H1 (cell line): ENCODE data around the gene CCS. TPM values are rescaled to one million over a fixed set of nuclear protein-coding genes. Genes with fewer than 3 reads are reported as not detected.

Experiments
- CTCF ChIA-PET: fragments of 300-600 bp; sonication (Branson Sonifier 250); formaldehyde crosslinking; loops from one replicate; lab custom pipeline; 2021; ENCODE audit not compliant: partially characterized antibody; lab: Charles Lee
- POLR2A ChIA-PET: fragments of 300-600 bp; sonication (Branson Sonifier 250); formaldehyde crosslinking; loops from one replicate; lab custom pipeline; 2021; ENCODE audit warnings: inconsistent platforms; ENCODE audit not compliant: partially characterized antibody; lab: Charles Lee
- DNase-seq, 2 experiments: peaks; one replicate each; pipeline versions ENCODE4 v3.0.0 to v3.0.0-alpha.2; 2010 to 2022; ENCODE audit warnings: low spot score in 2 of 2, low read depth in 1 of 2, mixed read lengths in 1 of 2
- FAIRE-seq: peaks from 2 replicates; lab custom pipeline; 2011; peaks lifted over from hg19 to GRCh38; lab: Jason Lieb, UNC
- H2AFZ ChIP-seq: 2 replicates; pipeline ENCODE4 v1.8.1; 2012; ENCODE audit warnings: low read length, inconsistent platforms
- H2AK5ac ChIP-seq: 2 replicates; pipeline ENCODE4 v1.6.1; 2013; ENCODE audit warnings: low read depth, low read length
- H2BK120ac ChIP-seq: replicated peaks from 2 replicates; pipeline ENCODE3; 2013; ENCODE audit warnings: low read depth, low read length, inconsistent platforms
- H2BK12ac ChIP-seq: 2 replicates; pipeline ENCODE4 v1.6.1; 2013; ENCODE audit warnings: low read depth, low read length
- H2BK15ac ChIP-seq: 2 replicates; pipeline ENCODE4 v1.6.1; 2013; ENCODE audit warnings: low read length
- H2BK20ac ChIP-seq: 2 replicates; pipeline ENCODE4 v1.6.1; 2013; ENCODE audit warnings: low read length
- H2BK5ac ChIP-seq: 2 replicates; pipeline ENCODE4 v1.6.1; 2013; ENCODE audit warnings: low read depth, low read length
- H3K14ac ChIP-seq: 2 replicates; pipeline ENCODE4 v1.6.1; 2013; ENCODE audit warnings: inconsistent platforms; ENCODE audit not compliant: insufficient read length
- H3K18ac ChIP-seq: 2 replicates; pipeline ENCODE4 v1.6.1; 2013; ENCODE audit warnings: low read length; ENCODE audit errors: extremely low read depth
- H3K23ac ChIP-seq: 2 replicates; pipeline ENCODE4 v1.6.1; 2013; ENCODE audit warnings: inconsistent platforms; ENCODE audit not compliant: insufficient read length
- H3K23me2 ChIP-seq: 2 replicates; pipeline ENCODE4 v1.6.1; 2013; ENCODE audit warnings: low read depth, low read length
- H3K27ac ChIP-seq: 2 replicates; pipeline ENCODE4 v1.6.1; 2011; ENCODE audit warnings: low read depth, low read length, inconsistent platforms
- H3K27me3 ChIP-seq, 4 experiments: replicated peaks in 1 of 4; 1 replicate in 1 of 4; 2 replicates in 3 of 4; pipeline versions ENCODE4 v1.6.1 to v1.8.1; 2011 to 2013; ENCODE audit warnings: low read length in 3 of 4, mild to moderate bottlenecking in 3 of 4, inconsistent platforms in 2 of 4, mixed read lengths in 2 of 4, moderate library complexity in 1 of 4; ENCODE audit not compliant: control insufficient read depth in 3 of 4, insufficient read depth in 3 of 4; ENCODE audit errors: extremely low read depth in 1 of 4
- H3K36me3 ChIP-seq, 4 experiments: 2 replicates each; pipeline versions ENCODE4 v1.6.1 to v1.8.1; 2011 to 2013; ENCODE audit warnings: mild to moderate bottlenecking in 4 of 4, low read length in 3 of 4, moderate library complexity in 2 of 4, control low read depth in 1 of 4, inconsistent platforms in 1 of 4; ENCODE audit not compliant: insufficient read depth in 4 of 4, control insufficient read depth in 2 of 4
- H3K4ac ChIP-seq: replicated peaks from 2 replicates; pipeline ENCODE3; 2013; ENCODE audit warnings: low read length, low read depth, mixed read lengths, inconsistent platforms; ENCODE audit not compliant: insufficient read length
- H3K4me1 ChIP-seq, 4 experiments: replicated peaks in 1 of 4; 1 replicate in 1 of 4; 2 replicates in 3 of 4; pipeline versions ENCODE4 v1.6.1 to v1.8.1; 2011 to 2013; ENCODE audit warnings: low read length in 3 of 4, inconsistent platforms in 2 of 4, mixed read lengths in 1 of 4; ENCODE audit not compliant: insufficient read depth in 4 of 4, control insufficient read depth in 3 of 4
- H3K4me2 ChIP-seq, 2 experiments: 2 replicates each; pipeline versions ENCODE4 v1.6.1 to v1.8.1; 2011 to 2013; ENCODE audit warnings: low read depth in 2 of 2, low read length in 2 of 2, control low read depth in 1 of 2, inconsistent platforms in 1 of 2, mild to moderate bottlenecking in 1 of 2; ENCODE audit not compliant: insufficient read depth in 1 of 2
- H3K4me3 ChIP-seq, 4 experiments: fragments of 200-600, 300-600 bp in 1 of 4; sonication (generic), shearing (Covaris generic), sonication (Bioruptor Twin) in 1 of 4; 2 replicates each; pipeline versions ENCODE4 v1.5.1 to v1.8.1; 2011 to 2016; ENCODE audit warnings: low read length in 4 of 4, low read depth in 3 of 4, control low read depth in 2 of 4, inconsistent platforms in 2 of 4, mild to moderate bottlenecking in 2 of 4, mixed read lengths in 1 of 4, moderate library complexity in 1 of 4; ENCODE audit not compliant: insufficient read depth in 2 of 4; ENCODE audit errors: extremely low read depth in 1 of 4
- H3K56ac ChIP-seq: replicated peaks from 2 replicates; pipeline ENCODE3; 2013; ENCODE audit warnings: low read depth, mild to moderate bottlenecking, mixed read lengths, low read length, inconsistent platforms; ENCODE audit not compliant: insufficient read length
- H3K79me1 ChIP-seq: 2 replicates; pipeline ENCODE4 v1.6.1; 2013; ENCODE audit warnings: low read depth, low read length, control low read depth
- H3K79me2 ChIP-seq, 2 experiments: 2 replicates each; pipeline versions ENCODE4 v1.6.1 to v1.8.1; 2012 to 2013; ENCODE audit warnings: low read length in 2 of 2, mild to moderate bottlenecking in 2 of 2, inconsistent platforms in 1 of 2; ENCODE audit not compliant: insufficient read depth in 2 of 2, control insufficient read depth in 1 of 2
- H3K9ac ChIP-seq, 4 experiments: replicated peaks in 1 of 4; 1 replicate in 1 of 4; 2 replicates in 3 of 4; pipeline versions ENCODE4 v1.6.1 to v1.8.1; 2011 to 2013; ENCODE audit warnings: low read depth in 3 of 4, low read length in 3 of 4, control low read depth in 2 of 4, mild to moderate bottlenecking in 2 of 4, moderate library complexity in 2 of 4, inconsistent platforms in 1 of 4; ENCODE audit errors: extremely low read depth in 1 of 4
- H3K9me3 ChIP-seq, 2 experiments: 2 replicates each; pipeline versions ENCODE4 v1.6.1 to v1.8.1; 2012 to 2013; ENCODE audit warnings: mild to moderate bottlenecking in 2 of 2, moderate library complexity in 2 of 2, control low read depth in 1 of 2, inconsistent platforms in 1 of 2, low read depth in 1 of 2, low read length in 1 of 2, mixed read lengths in 1 of 2; ENCODE audit not compliant: insufficient read depth in 2 of 2
- H4K20me1 ChIP-seq, 2 experiments: replicated peaks in 1 of 2; 2 replicates each; pipeline versions ENCODE3 to v1.8.1; 2011 to 2013; ENCODE audit warnings: inconsistent platforms in 2 of 2, low read length in 2 of 2, mild to moderate bottlenecking in 1 of 2; ENCODE audit not compliant: insufficient read depth in 2 of 2, control insufficient read depth in 1 of 2
- H4K5ac ChIP-seq: 2 replicates; pipeline ENCODE4 v1.6.1; 2013; ENCODE audit warnings: low read length, low read depth, mixed read lengths, inconsistent platforms; ENCODE audit not compliant: insufficient read length
- H4K8ac ChIP-seq: 2 replicates; pipeline ENCODE4 v1.8.0; 2013; ENCODE audit warnings: mild to moderate bottlenecking, moderate library complexity, low read length, inconsistent platforms; ENCODE audit not compliant: insufficient read depth; ENCODE audit errors: extremely low read depth
- H4K91ac ChIP-seq: replicated peaks from 2 replicates; pipeline ENCODE3; 2013; ENCODE audit warnings: low read length, mixed read lengths, inconsistent platforms; ENCODE audit not compliant: insufficient read length
- MAFK ChIP-seq: IDR thresholded peaks from 2 replicates; pipeline ENCODE4 v1.6.1; 2012; ENCODE audit warnings: low read depth, mild to moderate bottlenecking, improper control_type of control experiment, low read length
- POLR2A ChIP-seq, 2 experiments: IDR thresholded peaks; 1 replicate in 1 of 2; 2 replicates in 1 of 2; pipeline ENCODE4 v1.6.1; 2011; ENCODE audit warnings: low read depth in 2 of 2, low read length in 2 of 2, mild to moderate bottlenecking in 2 of 2; ENCODE audit errors: control extremely low read depth in 1 of 2
- POLR2AphosphoS5 ChIP-seq: IDR thresholded peaks from 2 replicates; pipeline ENCODE4 v1.6.1; 2011; ENCODE audit warnings: low read depth, low read length
- WGBS, 2 experiments: shearing (Covaris generic) in 1 of 2; methylation state at CpG; one replicate each; pipeline versions ENCODE4 v1.1.6 to v1.1.7; 2013 to 2015; ENCODE audit warnings: low lambda C conversion rate in 2 of 2, mixed read lengths in 2 of 2, inconsistent platforms in 1 of 2, low coverage in 1 of 2, missing lambda C conversion rate in 1 of 2; ENCODE audit not compliant: insufficient replicate concordance in 2 of 2, insufficient coverage in 1 of 2, insufficient read length in 1 of 2; ENCODE audit errors: extremely low coverage in 1 of 2, missing lambda C conversion rate in 1 of 2; 5-methylcytosine and 5-hydroxymethylcytosine counted together
- polyA plus RNA-seq, 7 experiments: library from polyadenylated mRNA; depleted of rRNA in 3 of 7; stranded (reverse) in 5 of 7; unstranded in 2 of 7; fragments of >200 nt in 5 of 7; fragments of 200-250 nt in 2 of 7; gene quantifications; 1 replicate in 5 of 7; 2 replicates in 1 of 7; 4 replicates in 1 of 7; pipeline versions ENCODE4 v1.2.1 to v1.2.3, GENCODE V29; 2011 to 2013; ENCODE audit warnings: missing spikeins in 2 of 7, mixed read lengths in 2 of 7
- total RNA-seq: library from RNA; stranded (reverse); fragmentation: NEBNext Ultra II Directional; extraction: Animal tissue kit (Norgen Biotek cat#: 25700); gene quantifications from 2 replicates; pipeline ENCODE4 v1.2.1, GENCODE V29; 2021

The CCS gene
- total and polyA plus RNA-seq, 2 of the 8 experiments (the other 6 are each of a cell fraction or from before 2014, with no cell fraction given), result 37.1 to 37.7 TPM

GRCh38 chr11:66561178-66561974 is 31.6 kb upstream of the CCS start:
- Histone ChIP-seq H3K4me2 (no peak overlapping the region), H3K27me3 (no peaks in the 10 kb centered on the region), H3K14ac (no peak overlapping the region), H3K9me3 (no peaks in the 10 kb centered on the region), H3K27ac (no peak overlapping the region), H3K4me1 (peaks cover 0 to 2% (median 0%) of the 10 kb centered on the region in 4 experiments; a peak in 1 of 7 replicates), H4K8ac (no peak overlapping the region; the same call in 1 of the 2 replicates), H2AFZ (no peak overlapping the region), H3K18ac (no peak overlapping the region), H4K5ac (no peak overlapping the region), H3K4ac (no peak overlapping the region), H3K79me2 (no peaks in the 10 kb centered on the region), H2BK12ac (no peak overlapping the region), H3K23ac (no peak overlapping the region), H3K56ac (no peak overlapping the region), H3K4me3 (no peak overlapping the region), H2BK120ac (no peak overlapping the region), H3K23me2 (no peaks in the 10 kb centered on the region), H3K36me3 (peaks cover 19 to 51% (median 45%) of the 10 kb centered on the region in 4 experiments), H3K9ac (no peak overlapping the region), H2BK15ac (no peak overlapping the region), H4K91ac (no peak overlapping the region), H2AK5ac (no peak overlapping the region), H3K79me1 (no peaks in the 10 kb centered on the region), H4K20me1 (peaks cover 0 to 2% of the 10 kb centered on the region in 2 experiments), H2BK5ac (no peak overlapping the region), H2BK20ac (no peak overlapping the region)
- 96% methylated on average over 14 of the region's 14 CpGs; no CpG with 5 or more reads in 1 of the 2 experiments for WGBS, 2 experiments
- ChIA-PET POLR2A (interaction anchor here (0.9 to 7.4 kb wide), 9 partner anchors 8 to 116 kb away, joined by 3 to 54 read pairs (median 3); partner anchors contain the start of genes ACTN3, RBM14, RBM4B and ZDHHC24), CTCF (interaction anchor here (0.6 to 3.5 kb wide), 16 partner anchors 9 to 576 kb away, joined by 3 to 12 read pairs (median 3); partner anchors contain the start of genes ACTN3, RBM4B and ZDHHC24)
- FAIRE-seq (no peak), DNase-seq (no peak)
- TF ChIP-seq POLR2A (IDR thresholded peaks at IDR 0.05; ENCODE audit: control extremely low read depth in 1 of 2, low read depth in 2 of 2, low read length in 2 of 2) (no peak), POLR2AphosphoS5 (no peak), MAFK (no peak)
